Measurements from ENCODE around the gene DEFB129. TPM values are rescaled to one million over a fixed set of nuclear protein-coding genes. Genes with fewer than 3 reads are reported as not detected.

Gene DEFB129
- total RNA-seq, 4 donors from 2014 or later: not detected

DNA sequence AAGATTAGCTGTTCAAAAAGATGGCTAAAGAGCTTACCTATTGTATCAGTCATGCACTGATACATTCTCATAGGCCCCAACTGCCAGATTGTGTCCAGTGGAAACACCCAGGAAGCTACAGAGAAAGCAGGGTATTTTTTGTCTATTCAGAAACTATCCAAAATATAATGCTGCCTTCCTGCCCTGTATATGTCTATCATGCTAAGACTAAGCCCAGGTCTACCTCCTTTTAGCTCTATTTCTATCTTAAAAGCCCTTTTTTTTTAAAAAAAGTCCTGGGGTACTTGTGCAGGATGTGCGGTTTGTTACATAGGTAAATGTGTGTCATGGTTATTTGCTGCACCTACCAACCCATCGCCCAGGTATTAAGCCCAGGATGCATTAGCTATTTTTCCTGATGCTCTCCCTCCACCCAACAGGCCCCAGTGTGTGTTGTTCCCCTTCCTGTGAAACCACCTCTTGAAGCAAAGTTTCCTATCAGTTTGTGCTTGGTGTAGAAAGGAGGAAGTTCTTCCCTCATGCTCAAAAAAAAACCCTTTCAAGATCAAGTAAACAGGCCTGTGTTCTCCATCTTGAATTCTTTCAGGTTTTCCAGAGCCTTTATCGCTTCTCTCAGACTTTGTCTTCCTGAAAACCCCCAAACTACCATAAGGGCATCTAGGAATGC, 514 bp downstream of the DEFB129 start:
- Histone ChIP-seq H3K27me3 (peaks cover 0 to 12% (median 0%) of the 10 kb centered on the region in 4 donors), H3K27ac (replicated peaks in 1 of 4) (no peak overlapping the region), H3K9me3 (no peaks in the 10 kb centered on the region), H3K4me3 (no peak overlapping the region), H3K36me3 (no peaks in the 10 kb centered on the region), H3K4me1 (no peaks in the 10 kb centered on the region)
- intact Hi-C loops (cut with DNase I): no loop called here
- DNase-seq (ENCODE audit: extremely low spot score): no peak
- TF ChIP-seq EP300 (IDR thresholded peaks at IDR 0.05): no peak
- TF ChIP-seq POLR2A (IDR thresholded peaks at IDR 0.05; ENCODE audit: low read depth): no peak
- TF ChIP-seq, protein P1, sequence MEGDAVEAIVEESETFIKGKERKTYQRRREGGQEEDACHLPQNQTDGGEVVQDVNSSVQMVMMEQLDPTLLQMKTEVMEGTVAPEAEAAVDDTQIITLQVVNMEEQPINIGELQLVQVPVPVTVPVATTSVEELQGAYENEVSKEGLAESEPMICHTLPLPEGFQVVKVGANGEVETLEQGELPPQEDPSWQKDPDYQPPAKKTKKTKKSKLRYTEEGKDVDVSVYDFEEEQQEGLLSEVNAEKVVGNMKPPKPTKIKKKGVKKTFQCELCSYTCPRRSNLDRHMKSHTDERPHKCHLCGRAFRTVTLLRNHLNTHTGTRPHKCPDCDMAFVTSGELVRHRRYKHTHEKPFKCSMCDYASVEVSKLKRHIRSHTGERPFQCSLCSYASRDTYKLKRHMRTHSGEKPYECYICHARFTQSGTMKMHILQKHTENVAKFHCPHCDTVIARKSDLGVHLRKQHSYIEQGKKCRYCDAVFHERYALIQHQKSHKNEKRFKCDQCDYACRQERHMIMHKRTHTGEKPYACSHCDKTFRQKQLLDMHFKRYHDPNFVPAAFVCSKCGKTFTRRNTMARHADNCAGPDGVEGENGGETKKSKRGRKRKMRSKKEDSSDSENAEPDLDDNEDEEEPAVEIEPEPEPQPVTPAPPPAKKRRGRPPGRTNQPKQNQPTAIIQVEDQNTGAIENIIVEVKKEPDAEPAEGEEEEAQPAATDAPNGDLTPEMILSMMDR (IDR thresholded peaks at IDR 0.05): no peak
- no peak for TF ChIP-seq POLR2AphosphoS5 (IDR thresholded peaks at IDR 0.05)
- WGBS: 67% methylated on average over 3 of the region's 3 CpGs

- H3K27me3 ChIP-seq: peaks cover 0 to 10% (median 0%) of the 10 kb centered on the region in 4 donors
- H3K36me3 ChIP-seq: no peaks in the 10 kb centered on the region
- TF ChIP-seq, protein P1 (IDR thresholded peaks at IDR 0.05): no peak
- no peak for TF ChIP-seq POLR2A (IDR thresholded peaks at IDR 0.05; ENCODE audit: low read depth)
- no peak for TF ChIP-seq EP300 (IDR thresholded peaks at IDR 0.05)
- no peak for TF ChIP-seq POLR2AphosphoS5 (IDR thresholded peaks at IDR 0.05)
- WGBS: 60% methylated on average over 1 of the region's 1 CpG
- no peak overlapping the region for H3K27ac ChIP-seq (replicated peaks in 1 of 4)
- intact Hi-C loops (cut with DNase I): no loop called here
- no peaks in the 10 kb centered on the region for H3K4me1 ChIP-seq
- H3K9me3 ChIP-seq: no peaks in the 10 kb centered on the region
- no peak for DNase-seq (ENCODE audit: extremely low spot score)
- no peak overlapping the region for H3K4me3 ChIP-seq
Observed at GRCh38 chr20:235891-236290, 8.8 kb downstream of the DEFB129 start.

DNA sequence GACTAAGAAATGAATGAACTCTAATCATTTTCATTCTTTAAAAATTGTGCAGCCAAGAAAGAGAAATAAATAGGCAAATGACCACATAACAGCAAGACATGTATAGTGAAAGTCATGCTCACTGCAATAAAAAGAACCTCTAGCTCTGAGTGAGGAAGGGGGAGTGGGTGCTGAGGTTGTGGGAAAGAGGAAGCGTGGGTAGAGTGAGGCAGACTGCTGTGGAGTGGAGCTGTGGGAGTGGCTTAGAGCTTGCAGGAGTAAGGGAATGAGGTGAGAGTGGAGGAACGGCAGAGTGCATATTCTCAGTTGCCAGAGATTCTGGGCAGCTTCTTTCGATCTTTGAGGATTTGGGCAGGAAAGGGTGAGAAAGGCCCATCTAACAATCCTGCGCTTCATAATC, 10.4 kb downstream of the DEFB129 start:
- peaks cover 0 to 16% (median under 1%) of the 10 kb centered on the region in 4 donors for H3K27me3 ChIP-seq
- H3K4me1 ChIP-seq: no peaks in the 10 kb centered on the region
- intact Hi-C loops (cut with DNase I): no loop called here
- H3K27ac ChIP-seq (replicated peaks in 1 of 4): no peak overlapping the region
- TF ChIP-seq POLR2AphosphoS5 (IDR thresholded peaks at IDR 0.05): no peak
- TF ChIP-seq POLR2A (IDR thresholded peaks at IDR 0.05; ENCODE audit: low read depth): no peak
- TF ChIP-seq EP300 (IDR thresholded peaks at IDR 0.05): no peak
- TF ChIP-seq, protein P1 (IDR thresholded peaks at IDR 0.05): no peak
- no peak overlapping the region for H3K4me3 ChIP-seq
- H3K36me3 ChIP-seq: no peaks in the 10 kb centered on the region
- WGBS: 31% methylated on average over 4 of the region's 4 CpGs
- H3K9me3 ChIP-seq: no peaks in the 10 kb centered on the region
- no peak for DNase-seq (ENCODE audit: extremely low spot score)

DNA sequence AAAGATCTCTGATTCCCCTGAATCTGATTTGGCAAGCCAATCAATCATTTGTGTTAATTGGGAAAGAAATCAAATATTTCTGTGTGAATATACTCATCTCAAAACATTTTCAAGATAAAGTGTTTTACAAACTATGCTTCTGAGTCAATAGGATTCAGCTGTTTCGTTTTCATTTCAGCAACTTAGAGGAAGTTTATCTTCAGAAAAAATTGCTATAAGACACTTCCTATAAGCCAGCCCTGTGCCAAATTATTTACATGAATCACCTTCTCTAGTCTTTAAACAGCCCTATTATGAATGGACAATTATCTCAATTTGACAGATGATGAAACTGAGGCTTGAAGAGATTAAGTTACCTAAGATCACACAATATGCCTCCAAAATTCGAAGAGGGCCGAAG, 10.9 kb downstream of the DEFB129 start:
- H3K27me3 ChIP-seq: peaks cover 0 to 16% (median 3%) of the 10 kb centered on the region in 4 donors
- intact Hi-C loops (cut with DNase I): no loop called here
- no peak overlapping the region for H3K27ac ChIP-seq (replicated peaks in 1 of 4)
- no peaks in the 10 kb centered on the region for H3K9me3 ChIP-seq
- no peak for DNase-seq (ENCODE audit: extremely low spot score)
- no peak for TF ChIP-seq POLR2AphosphoS5 (IDR thresholded peaks at IDR 0.05)
- TF ChIP-seq, protein P1 (IDR thresholded peaks at IDR 0.05): no peak
- no peak for TF ChIP-seq POLR2A (IDR thresholded peaks at IDR 0.05; ENCODE audit: low read depth)
- TF ChIP-seq EP300 (IDR thresholded peaks at IDR 0.05): no peak
- no peaks in the 10 kb centered on the region for H3K4me1 ChIP-seq
- no peak overlapping the region for H3K4me3 ChIP-seq
- no peaks in the 10 kb centered on the region for H3K36me3 ChIP-seq
- 55% methylated on average over 3 of the region's 3 CpGs for WGBS

- H3K36me3 ChIP-seq: no peaks in the 10 kb centered on the region
- peaks cover 0 to 16% (median 3%) of the 10 kb centered on the region in 4 donors for H3K27me3 ChIP-seq
- no peak for DNase-seq (ENCODE audit: extremely low spot score)
- peaks cover 0 to 7% (median 2%) of the 10 kb centered on the region in 4 donors for H3K9me3 ChIP-seq
- no peaks in the 10 kb centered on the region for H3K4me1 ChIP-seq
- H3K4me3 ChIP-seq: no peak overlapping the region
- no peak overlapping the region for H3K27ac ChIP-seq (replicated peaks in 1 of 4)
- TF ChIP-seq POLR2AphosphoS5 (IDR thresholded peaks at IDR 0.05) (no peak), POLR2A (IDR thresholded peaks at IDR 0.05; ENCODE audit: low read depth) (no peak), EP300 (IDR thresholded peaks at IDR 0.05) (no peak)
- TF ChIP-seq, protein P1 (IDR thresholded peaks at IDR 0.05): no peak
- intact Hi-C loops (cut with DNase I): no loop called here
- WGBS: 78% methylated on average over 2 of the region's 2 CpGs
Observed at GRCh38 chr20:242905-243304, 15.8 kb downstream of the DEFB129 start.
